HG02852 (cell line): Measurements from ENCODE around the gene EPHA4.

ENCODE experiments used
- ATAC-seq: cut with Tn5 transposase; IDR thresholded peaks from one replicate; pipeline ENCODE4 v1.9.1; 2021; ENCODE audit warnings: mild to moderate bottlenecking, moderate library complexity; ENCODE audit not compliant: unreplicated experiment

Gene EPHA4

DNA sequence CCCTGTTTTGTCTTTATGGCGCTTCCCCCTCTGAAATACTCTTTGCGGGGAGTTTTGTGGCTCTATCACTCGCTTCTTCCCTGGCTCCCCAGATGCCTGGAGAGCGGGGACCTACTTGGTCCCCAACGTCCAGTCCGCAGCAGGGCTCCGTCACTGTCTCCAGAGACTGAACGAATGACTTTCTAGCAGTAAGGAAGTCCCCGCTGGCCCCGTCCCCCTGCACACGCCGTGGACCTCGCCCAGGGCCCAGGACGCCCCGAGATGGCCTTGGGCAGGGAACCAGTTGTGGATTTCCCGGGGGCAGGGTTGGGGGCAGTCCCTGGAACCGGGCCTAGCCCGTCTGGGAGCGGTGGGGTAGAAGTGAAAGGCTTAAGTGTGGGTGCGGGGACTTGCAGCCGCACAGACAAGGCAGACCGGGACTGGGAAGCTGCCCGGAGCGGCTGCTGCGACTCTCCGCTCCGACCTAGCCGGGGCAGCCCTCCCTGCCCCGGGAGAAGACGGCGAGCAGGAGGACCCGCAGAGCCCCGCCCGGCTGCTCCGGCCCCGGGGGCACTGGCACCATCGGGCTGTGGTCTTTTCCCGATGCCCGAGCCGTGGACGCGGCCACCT is 821 bp upstream of the EPHA4 start:
- ATAC-seq = peak; percentile 27

DNA sequence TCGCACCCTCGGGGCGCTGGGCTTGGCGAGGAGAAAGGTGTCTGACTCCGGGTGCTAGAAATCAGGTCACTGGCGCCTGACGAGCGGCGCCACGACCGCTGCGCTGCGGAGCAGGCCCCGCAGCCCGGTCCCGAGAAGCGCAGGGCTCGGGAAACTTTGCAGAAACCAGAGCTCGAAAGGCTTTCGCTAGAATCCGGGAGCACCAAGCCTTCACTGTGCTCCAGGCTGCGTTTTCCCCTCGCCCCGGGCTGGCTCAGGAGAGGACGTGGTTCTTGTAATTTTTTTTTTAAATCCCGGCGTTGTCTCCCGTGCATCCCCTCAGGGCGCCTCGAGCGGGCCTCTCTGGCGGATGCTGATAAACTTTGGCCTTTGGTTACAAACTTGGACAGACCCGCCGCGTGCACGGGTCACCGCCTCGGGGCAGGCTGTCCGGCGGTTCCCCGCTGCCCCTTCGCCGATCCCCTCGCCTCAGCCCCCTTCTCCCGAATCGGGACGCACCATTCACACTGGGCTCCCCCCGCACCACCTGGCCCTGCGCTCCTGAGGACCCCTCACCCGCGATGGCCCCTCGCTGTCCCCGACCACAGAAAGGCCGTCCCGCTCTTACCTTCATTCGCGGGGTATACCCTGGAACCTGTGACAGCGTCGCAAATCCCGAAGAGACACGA is 419 bp downstream of the EPHA4 start:
- peak; percentile 12 for ATAC-seq

- ATAC-seq = no peak
Observed at GRCh38 chr2:221571025-221571550, 1.0 kb downstream of the EPHA4 start.

DNA sequence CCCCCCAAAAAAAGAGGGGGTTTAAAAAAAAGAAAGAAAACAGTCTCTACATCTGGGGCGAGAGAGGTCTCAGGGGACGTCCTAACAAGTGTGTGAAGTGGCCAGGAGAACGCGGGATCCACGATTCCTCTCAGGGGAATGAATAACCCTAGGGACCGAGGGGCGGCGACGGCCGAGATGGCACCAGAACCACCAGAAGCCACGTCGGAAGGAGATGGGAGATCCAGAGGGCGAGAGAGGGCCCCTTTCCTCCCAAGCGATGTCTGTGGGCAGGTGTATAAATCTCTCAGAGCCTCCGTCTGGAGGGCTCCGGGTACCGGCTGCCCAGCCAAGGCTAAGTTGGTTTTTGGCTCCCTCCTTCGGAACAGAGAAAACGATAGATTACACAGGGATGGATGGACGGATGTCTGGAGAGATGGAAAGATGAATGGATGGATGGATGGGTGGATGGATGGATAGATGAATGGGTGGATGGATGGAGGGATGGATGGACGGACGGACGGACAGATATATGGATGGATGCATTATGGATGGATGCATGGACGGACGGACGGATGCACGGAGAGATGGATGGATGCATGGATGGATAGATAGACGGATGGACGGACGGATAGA is 1.7 kb downstream of the EPHA4 start:
- ATAC-seq = no peak

- ATAC-seq = no peak
Observed at GRCh38 chr2:221569871-221570270, 2.2 kb downstream of the EPHA4 start.

- no peak for ATAC-seq
Observed at GRCh38 chr2:221569425-221569845, 2.7 kb downstream of the EPHA4 start.

GRCh38 chr2:221568299-221568698 is 3.8 kb downstream of the EPHA4 start:
- no peak for ATAC-seq

- no peak for ATAC-seq
Observed at GRCh38 chr2:221567809-221568208, 4.3 kb downstream of the EPHA4 start.

GRCh38 chr2:221567231-221567760 is 4.8 kb downstream of the EPHA4 start:
- no peak for ATAC-seq

DNA sequence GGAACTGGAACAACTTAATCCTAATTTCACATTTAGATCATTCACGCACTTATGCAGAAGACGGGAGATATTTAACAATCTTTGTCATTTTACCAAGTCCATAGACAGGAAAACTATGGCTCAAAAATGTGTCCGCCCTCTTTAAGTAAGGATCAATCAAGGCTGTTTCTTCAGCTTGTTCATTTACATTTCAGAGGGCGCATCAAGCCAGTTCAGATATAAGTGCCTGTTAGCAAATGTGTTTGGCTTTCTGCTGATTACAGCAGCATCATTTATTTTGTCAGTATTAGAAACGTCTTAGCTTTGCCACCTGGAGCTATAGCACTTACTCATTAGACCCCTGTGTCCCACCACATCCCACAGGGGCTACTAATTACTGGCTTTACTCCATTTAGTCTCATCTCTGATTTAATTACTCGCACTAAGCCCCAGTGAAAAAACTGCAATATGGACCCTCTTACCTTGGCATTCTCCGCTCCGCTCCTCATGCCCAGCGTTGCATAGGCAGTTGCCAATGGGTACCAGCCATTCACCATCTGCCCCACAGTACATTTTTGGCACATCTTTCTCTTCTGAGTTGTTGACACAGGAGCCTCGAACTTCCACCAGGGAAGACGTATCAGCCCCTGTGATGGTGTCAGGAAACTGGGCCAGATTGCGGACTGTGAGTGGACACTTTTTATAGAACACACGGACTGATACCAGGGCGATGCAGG is 8.7 kb downstream of the EPHA4 start:
- ATAC-seq = no peak

DNA sequence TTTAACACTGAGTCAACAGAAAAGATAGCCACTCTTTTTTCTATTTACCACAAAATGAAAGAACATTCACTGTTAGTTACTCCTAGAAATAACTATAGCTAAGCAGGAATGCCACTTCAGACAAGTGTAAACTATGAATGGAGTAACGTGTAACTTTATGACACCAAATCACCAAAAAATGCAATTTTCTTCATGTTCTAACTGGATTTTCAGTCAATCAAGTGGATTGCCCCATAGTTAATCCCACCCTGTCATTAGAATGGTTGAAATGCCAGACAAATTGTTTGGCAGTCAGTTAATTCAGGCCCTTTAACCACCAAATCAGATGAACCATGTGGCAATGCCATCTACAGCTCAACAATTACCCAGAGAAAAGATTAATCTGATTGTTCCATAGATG is 9.9 kb downstream of the EPHA4 start:
- ATAC-seq = no peak

GRCh38 chr2:221561770-221562169 is 10.3 kb downstream of the EPHA4 start:
- no peak for ATAC-seq

GRCh38 chr2:221559991-221560390 is 12.1 kb downstream of the EPHA4 start:
- ATAC-seq = no peak

DNA sequence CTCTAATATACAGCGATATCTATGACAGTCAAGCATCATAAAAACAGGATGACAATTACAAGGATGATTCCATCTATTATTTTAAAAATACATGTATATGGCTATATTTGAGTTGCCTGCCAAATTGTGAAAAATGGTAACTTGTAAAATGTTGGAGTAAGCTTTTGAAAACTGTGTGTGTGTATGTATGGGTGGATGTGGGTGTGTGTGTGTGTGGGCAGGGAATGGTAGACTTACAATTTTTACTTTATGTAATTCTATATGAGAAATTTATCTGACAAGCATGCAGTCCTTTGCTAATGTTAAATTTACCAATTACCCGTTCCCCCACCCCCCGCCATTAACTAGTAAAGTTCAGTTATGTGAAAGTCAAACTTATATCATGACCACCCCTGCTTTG is 14.0 kb downstream of the EPHA4 start:
- ATAC-seq = no peak

DNA sequence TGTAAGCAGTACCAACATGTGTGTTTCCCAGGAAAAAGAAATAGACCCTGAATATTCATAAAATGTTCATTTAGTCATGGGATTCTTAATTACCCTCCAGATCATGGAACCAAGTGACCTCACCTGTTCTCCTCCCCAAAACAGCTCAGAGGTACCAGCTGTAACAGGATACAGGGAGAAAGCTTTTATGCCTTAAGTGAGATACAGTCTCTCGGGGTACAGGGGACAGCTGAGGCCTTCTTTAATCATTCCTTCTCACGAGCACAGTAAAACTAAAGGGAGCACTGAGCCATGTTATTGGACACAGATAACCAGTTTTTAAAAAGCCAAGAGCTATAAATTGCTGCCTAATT is 16.6 kb downstream of the EPHA4 start:
- peak; percentile 42 for ATAC-seq

DNA sequence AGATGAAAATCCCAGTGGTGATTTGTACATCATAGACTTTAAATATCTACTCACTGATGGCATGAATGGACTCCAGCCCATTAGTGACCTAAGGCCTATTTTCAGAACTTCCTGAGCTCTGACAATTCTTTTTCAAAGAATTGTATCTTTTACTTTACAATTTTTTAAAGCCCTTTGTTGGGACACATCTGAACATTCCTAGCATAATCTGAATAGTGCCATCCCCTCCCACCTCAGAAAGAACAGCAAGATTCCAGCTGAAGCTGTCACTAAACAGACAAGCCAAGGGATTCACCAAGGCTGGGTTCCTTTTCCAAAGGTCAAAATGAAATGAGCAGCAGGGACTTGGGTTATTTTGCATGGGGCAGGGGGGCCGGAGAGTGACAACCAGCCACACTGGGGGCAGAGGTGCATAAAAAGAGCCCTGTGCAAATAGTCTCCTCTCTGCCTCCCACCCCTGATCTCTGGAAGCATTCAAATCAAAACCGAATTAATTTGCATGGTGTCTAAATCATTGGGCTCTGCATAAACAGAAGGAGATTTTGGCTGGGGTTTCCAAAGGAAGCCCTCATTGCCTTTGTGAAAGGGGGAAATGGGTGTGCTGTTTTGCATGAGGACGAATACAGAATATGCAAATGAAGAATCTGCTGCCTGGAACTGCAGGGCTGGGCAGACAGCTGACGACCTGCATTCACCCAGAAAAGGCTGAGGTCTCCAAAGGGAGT is 17.2 kb downstream of the EPHA4 start:
- peak; percentile 99 for ATAC-seq

DNA sequence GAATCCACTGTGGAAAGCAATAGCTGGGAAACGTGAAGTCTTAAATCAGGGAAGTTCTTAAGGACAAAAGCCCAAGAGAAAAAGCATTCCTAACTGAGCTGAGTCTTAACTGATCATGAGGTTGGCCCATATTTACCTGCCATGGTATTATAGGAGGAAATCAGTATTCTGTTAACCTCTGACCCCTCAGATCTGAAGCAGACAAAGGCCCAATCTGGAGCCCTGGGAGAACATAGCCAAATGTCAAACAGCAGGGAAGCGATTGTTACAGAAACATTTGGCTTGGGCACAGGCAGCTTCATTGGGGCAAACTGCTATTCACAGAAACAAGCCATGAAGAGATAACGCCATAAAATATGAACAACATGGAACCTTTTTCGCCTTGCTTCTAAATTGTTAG is 18.8 kb downstream of the EPHA4 start:
- no peak for ATAC-seq

- no peak for ATAC-seq
Observed at GRCh38 chr2:221552291-221552690, 19.8 kb downstream of the EPHA4 start.

DNA sequence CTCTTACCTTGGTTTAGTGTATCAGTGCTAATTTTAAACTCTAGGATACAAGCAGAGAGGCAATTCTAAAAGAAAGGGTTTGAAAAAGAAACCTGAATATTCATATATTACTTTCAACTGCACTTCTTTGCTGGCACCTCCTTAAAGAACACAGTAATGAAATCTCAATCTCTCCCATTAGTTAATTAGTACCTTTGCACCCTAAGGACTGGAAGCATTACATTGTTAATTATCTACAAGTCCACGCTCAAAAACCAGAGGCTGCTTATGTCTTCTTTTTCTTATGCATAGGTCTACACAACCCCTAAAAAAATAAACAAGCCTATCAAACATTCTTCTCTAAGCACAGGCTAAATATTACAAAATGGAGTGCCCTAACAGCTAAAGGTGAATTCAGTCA is 20.2 kb downstream of the EPHA4 start:
- ATAC-seq = no peak

GRCh38 chr2:221549143-221549542 is 23.0 kb downstream of the EPHA4 start:
- ATAC-seq = peak; percentile 89
